HG02763 (cell line): ENCODE results near the gene TMIGD3.
"Not testable (repeated sequence)": the region's sequence is repeated elsewhere in the genome, so short reads cannot be mapped to it uniquely, and the experiment has no call there.

Source experiments
- ATAC-seq: cut with Tn5 transposase; IDR thresholded peaks from one replicate; pipeline ENCODE4 v1.9.1; 2021; ENCODE audit warnings: mild to moderate bottlenecking, moderate library complexity; ENCODE audit not compliant: unreplicated experiment

TMIGD3 gene

DNA sequence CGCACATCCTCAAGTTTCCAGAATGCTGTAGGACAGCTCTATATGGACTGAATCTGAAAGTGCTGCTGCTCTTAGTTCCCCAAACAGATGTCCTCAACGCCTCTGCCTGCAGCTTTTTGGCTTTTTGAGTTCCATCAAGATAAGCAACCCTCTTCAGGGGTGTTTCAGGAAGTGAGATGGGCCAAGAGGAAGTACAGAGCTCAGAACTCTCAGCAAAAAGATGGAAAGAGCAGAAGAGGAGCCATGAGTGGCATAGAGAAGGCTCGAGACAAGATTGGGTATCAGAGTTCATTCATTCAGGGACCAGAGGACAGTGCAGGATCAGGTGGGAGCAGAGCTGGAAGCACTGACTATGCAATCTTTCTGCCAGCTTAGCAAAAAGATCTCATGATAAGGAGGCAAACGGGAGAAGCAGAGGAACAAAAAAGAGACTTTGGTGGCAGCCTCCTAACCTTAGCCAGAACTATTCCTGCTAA, at the start of gene TMIGD3, which contains the start of gene ADORA3:
Gene TMIGD3 (minus strand): TSS at position 49 of the 476 bp plus-strand sequence. CDS start 279 bp downstream, outside the sequence.
Gene ADORA3 (minus strand): TSS at position 49 of the 476 bp plus-strand sequence. CDS start 279 bp downstream, outside the sequence.
- ATAC-seq, result no peak

GRCh38 chr1:111553196-111553595, 49.8 kb upstream of the TMIGD3 start:
- ATAC-seq, result no peak

DNA sequence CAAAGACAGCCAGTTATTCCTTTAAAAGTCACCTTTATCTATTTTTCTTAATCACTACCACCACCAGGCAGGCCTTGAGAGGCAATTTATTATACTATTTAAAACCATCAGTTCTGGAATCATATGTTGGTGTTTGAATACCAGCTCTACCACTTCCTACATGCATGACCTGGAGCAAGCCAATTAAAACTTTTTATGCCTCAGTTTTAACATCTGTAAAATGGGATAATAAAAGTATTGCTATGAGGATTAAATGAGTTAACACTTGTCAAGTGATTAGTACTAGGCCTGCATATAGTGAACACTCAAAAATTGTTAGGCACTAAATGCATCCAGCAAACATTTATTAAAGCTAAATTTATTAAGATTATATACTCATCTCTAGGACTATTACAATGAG, 49.2 kb upstream of the TMIGD3 start:
- ATAC-seq, result no peak

- ATAC-seq, result no peak
These were observed 48.4 kb upstream of the TMIGD3 start for GRCh38 chr1:111551623-111552411.

- not testable (repeated sequence) for ATAC-seq
These were observed 44.4 kb upstream of the TMIGD3 start for GRCh38 chr1:111547786-111548185.

- no peak for ATAC-seq
These were observed 38.8 kb upstream of the TMIGD3 start for GRCh38 chr1:111542187-111542586.

GRCh38 chr1:111541721-111542120, 38.3 kb upstream of the TMIGD3 start:
- no peak for ATAC-seq

DNA sequence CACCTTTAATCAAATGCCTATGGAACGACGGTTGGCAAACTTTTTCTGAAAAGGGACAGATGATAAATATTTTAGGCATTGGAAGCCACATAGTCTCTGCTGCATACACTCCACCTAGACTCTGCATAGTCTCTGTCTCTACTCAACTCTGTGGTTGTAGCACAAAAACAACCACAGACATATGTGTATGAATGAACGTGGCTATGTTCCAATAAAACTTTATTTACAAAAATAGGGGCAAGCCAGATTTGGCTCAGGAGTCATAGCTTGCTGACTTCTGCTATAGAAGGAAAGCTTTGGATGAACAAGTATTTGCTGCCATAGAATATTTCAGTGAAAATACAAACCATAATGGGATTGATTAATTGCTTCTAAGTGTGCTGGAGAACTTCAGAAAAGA, 37.5 kb upstream of the TMIGD3 start:
- no peak for ATAC-seq

- ATAC-seq, result no peak
These were observed 35.1 kb upstream of the TMIGD3 start for GRCh38 chr1:111538343-111539025.

DNA sequence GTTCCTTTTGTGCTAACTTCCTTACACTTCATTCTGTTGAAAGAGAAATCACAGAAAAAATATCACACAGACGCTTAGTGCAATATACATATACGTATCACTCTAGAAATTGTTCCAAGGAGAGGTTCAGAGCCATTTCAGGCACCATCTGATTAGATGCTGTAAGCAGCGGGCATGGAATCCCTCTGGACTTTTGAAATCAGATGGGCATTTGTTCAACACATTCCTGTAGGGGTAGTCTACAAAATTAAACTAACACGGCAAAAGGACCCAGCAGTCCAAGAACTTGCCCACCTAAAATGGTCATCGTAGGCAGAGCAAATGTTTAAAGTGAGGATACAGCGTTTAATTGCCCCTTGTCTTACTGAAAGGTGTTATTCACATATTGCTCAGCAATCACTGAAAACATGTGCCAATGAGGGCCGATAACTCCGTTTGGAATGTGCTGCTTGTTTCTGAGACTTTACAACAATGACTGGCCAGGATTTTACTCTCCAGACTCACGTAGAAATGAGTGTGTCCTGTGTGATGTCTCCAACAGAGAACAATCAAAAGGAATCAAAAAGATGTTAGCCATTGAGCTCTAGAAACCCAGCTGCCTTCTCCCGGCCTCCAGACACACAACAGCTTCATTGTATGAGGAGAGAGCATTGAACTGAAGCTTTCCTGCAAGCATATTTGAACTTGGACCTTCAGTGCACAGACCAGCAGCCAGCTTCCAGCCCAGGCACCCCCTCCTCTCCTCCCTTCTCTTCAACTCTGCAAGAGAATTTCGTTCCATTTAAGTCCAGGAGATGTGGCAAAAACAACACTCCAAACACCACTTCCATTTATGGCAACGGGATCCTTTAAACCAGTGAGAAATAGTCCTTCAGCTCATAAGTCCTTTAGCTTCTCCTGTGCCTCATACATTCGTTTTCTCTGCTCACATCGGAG, 32.1 kb upstream of the TMIGD3 start:
- ATAC-seq, result no peak

DNA sequence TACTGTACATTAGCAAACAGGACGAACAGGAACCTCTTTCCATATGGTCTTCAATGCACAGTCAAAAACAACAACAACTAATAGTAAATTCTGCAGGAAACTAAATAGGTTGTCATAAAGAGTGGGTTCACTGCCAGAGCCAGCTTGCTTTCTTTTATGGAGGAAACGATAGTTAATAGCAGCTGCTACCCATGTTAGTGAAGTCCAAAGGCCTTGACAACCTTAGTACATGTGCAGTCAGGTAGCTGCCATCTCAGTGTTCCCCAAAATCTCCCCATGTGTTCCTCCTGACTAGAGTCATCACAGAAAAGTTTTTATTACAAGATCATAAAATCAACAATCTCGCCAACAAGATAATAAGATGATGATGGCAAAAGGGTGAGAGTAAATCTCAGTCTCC, 16.6 kb upstream of the TMIGD3 start:
- ATAC-seq, result no peak

GRCh38 chr1:111517469-111518225, 14.2 kb upstream of the TMIGD3 start:
- no peak for ATAC-seq

GRCh38 chr1:111516005-111516535, 12.6 kb upstream of the TMIGD3 start:
- peak; percentile 39 for ATAC-seq

- peak; percentile 10 for ATAC-seq
These were observed 12.0 kb upstream of the TMIGD3 start for GRCh38 chr1:111515291-111516004.

DNA sequence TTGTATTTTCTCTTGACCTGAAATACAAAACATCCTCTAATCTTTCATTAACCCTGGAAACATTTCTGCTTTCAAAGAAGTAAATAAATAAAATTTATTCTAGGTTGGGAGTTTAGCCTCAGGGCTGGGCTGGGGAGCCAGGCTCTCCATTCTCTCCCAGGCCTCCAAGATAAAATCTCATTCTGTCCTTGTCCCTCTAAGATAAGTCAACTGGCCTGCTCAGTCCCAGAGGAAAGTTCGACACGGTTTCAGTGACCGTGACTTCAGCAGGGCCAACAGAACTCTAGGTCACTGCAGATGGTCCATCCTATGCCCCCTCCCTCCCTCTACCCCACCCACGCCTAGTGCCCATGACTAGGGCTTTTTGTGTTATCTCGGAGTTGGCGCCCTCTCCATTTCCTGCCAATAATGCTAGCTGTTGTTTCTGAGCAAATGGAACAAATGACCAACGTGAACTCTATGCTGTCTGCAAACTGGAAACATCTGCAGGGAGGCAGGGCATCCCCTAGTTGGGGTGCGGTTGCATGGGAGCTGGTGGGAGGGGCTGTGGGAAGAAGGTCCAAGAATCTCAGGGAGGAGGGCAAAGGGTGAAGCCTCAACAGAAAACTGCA, 10.1 kb upstream of the TMIGD3 start:
- no peak for ATAC-seq

GRCh38 chr1:111512931-111513330, 9.5 kb upstream of the TMIGD3 start:
- no peak for ATAC-seq

GRCh38 chr1:111512132-111512889, 8.9 kb upstream of the TMIGD3 start:
- no peak for ATAC-seq

DNA sequence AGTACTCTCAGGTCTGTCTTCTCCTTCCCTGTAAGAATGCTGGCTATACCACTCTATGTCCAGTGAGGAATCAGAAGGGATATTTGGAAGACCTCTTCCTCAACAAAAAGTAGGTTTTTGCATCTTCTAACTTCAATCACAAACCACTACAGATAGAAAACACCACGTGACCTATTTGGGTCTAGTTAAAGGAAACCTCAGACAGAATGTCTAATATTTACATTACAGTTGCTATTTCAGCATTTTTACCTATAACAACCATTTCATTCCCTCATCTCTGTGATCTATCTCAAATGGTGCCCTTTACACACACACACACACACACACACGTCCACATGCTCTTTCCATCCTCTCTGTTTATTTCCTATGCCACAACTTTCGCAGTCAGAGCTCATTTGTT, 7.9 kb upstream of the TMIGD3 start:
- ATAC-seq, result no peak
